Limb (tissue), 2 donors: ENCODE data around the gene NTMT2.
"Not testable (repeated sequence)": the region's sequence is repeated elsewhere in the genome, so short reads cannot be mapped to it uniquely, and the experiment has no call there.

Source experiments
- DNase-seq, 2 donors: peaks; one replicate each; pipeline ENCODE4 v3.0.0-alpha.2; 2016; ENCODE audit errors: extremely low spot score in 2 of 2

The NTMT2 gene

DNA sequence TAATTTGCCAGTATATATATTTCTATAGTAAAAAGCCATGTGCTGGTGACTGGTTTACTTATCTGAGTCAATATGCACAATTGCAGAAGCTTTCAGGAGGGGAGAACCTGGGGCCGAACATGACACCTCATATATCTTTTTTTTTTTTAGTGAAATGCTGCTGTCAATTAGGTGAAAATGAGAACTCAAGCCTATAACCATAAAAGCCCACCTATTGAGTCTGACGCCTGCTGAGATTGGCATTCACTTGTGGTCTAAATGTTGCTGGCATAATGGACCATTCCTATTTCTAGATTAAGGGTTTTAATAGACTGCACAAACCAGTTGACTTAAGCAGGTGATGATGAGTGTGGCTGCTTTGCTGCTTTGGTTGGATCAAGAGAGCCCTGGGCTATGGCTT, 10.8 kb downstream of the NTMT2 start:
- no peak for DNase-seq

DNA sequence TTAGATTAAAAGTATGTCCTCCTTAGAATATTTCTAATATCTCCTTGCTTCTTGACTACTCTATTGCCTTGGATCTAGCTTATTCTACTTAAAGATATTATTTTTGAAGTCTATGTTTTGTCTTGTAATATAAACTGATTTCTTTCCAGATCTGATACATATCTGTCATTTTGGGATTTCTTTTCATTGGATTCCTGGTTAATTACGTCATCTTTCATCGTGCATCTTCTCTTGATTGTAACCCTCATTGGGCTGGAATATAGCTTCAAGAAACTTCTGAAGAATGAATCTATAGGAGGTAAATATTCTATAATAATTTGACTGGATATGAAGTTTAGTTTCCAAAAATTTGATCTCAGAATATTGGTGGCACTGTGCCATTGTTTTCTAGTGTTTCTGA, 12.1 kb downstream of the NTMT2 start:
- no peak for DNase-seq

DNA sequence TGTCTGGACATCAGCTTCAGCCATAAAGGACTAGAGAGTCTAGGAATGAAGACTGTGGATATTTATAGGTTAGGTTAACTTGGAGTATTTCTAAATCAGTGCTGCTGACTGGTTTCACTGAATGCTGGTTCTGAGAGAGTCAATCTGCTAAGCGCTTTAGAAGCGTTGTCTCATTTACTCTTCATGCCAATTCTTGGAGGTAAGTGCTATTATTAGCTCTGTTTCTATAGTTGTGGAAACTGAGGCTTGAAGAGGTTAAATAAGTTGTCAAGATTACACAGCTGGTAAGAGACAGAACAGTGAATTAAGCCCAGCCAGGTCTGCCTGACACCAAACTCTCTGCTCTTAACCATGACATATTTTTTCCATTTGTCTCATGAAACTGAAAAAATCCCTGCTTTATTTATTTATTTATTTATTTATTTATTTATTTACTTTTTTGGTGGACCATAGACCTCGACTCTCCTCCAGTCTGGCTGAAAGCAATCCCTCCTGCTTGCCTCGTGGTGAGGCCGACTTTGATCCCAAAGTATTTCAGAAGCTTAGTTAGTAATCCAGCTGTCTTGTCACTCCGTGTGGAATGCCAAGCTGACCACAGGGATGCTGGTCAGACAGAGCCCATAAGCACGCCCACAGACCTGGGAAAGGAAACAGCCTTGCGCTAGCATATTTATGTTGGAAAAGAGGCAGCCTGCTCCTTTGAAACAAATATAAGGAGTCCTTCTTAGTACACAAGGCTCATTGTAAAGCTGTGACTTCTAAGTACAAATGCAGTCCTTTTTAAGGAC, 16.9 kb downstream of the NTMT2 start:
- peak; percentile 42 to 50 for DNase-seq

DNA sequence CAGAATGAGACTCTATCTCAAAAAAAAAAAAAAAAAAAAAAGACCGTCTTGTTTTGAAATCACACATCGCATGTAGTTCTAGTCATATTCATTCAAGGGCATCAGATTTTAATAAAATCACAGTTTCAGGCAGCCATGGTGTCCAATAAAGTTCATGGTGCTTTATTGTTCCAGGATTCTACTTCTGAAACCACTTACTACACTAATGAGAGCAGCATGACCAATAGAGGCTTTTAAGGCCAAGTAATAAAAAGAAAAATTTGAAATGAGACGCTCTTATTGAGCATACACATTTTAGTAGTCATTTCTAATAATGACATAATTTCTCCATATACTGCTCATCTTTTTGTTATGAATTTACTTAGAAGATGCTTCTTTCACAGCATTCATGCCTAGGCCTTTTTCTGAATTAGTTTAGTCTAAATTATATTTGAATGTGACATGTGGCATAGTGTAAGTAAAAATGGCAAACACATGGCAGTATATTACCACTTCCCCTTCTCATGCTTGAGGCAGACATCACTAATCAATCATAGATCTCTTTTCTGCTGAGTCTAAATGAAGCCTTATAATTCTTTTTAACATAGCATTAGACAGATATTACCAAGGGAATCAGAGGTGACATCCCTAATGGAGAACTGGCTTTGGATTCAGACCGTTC, 18.5 kb downstream of the NTMT2 start:
- peak in 1 of 2 donors; percentile 4 for DNase-seq

DNA sequence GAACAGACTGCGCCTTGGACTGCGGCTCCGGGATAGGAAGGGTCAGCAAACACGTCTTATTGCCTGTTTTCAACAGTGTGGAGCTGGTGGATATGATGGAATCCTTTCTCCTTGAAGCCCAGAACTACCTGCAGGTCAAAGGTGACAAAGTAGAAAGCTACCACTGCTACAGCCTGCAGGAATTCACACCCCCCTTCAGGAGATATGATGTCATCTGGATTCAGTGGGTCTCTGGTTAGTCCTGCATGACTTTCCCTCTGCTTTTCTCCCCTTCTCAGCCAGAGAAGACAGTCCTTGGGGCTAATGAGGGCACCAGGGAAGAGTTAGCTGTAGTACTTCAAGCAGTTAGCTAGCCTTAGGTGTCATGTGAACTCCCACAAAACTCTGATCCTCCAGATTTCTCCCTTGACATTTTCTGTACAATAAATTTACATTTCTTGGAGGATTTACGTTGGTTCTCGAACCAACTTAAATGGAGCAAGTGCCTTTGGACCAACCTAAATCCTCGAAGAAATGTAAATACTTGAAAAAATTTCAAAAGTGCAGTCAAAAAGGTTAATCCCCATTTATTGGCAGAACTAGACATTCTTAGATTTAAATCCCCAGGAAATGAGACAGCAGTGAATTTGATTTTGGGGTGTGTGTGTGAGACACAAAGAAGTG, 20.9 kb downstream of the NTMT2 start:
- no peak for DNase-seq

DNA sequence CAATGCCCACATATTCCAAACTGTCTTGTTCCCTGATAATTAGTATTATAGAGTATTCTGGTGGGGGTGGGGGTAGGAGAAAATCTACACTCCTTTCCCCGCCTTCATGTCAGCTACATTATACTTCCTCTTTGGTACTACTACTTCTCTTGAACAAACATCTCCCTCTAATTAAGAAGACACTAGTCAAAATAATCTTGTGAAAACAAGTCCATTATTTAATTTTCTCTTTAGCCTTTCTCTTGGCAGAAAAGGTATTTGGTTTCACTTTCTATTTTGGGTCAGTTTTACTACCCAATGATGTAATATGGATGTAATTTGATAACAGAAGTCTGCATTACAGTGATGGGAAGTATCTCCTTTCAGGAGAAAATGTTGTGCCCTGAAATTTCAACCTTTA, 22.5 kb downstream of the NTMT2 start:
- DNase-seq: no peak

DNA sequence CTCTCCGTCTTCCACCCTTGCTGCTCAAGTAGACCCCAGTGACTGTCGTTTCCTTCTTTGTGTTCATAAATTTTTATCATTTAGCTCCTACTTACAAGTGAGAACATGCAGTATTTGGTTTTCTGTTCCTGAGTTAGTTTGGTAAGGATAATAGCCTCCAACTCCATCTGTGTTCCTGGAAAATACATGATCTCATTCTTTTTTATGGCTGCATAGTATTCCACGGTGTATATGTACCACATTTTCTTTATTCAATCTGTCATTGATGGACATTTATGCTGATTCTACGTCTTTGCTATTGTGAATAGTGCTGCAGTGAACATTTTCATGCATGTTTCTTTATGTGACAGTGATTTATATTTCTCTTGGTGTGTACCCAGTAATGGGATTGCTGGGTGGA, 24.8 kb downstream of the NTMT2 start:
- DNase-seq: not testable (repeated sequence)

DNA sequence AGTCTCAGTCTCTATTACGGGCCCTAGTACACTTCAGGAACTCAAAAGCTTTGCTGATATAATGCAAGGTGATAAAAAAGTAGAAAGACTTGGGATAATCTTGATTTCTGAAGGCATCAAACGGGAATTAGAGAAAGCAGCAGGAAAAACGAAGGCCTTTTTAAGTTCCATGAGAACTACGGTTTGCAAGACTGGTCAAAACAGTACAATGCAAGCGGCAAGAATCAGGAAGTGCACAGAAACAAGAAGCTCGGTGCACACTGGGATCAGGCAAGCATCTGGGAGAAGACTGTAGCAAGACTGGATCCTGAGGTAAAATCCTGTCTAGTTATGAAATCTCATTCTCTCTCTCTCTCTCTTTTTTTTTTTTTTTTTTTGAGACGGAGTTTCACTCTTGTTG, 28.6 kb downstream of the NTMT2 start:
- DNase-seq: no peak

DNA sequence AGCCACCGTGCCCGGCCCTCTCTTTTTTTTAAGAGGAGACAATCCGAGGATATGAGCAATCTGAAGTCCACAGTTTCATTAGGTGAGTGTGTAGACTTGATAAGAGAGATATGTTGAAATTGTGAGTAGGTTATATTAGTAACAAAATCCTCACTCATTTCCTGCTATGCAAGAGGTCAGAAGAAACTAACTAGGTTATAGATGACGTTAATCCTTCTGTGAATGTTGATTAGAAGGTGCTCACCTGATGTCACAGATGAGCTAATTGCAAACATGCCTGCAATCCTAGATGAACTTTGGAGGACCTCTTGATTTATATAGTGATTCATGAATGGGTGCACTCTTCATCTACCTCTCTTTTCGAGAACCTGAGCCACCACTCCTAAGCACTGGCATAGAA, 29.3 kb downstream of the NTMT2 start:
- DNase-seq: no peak

DNA sequence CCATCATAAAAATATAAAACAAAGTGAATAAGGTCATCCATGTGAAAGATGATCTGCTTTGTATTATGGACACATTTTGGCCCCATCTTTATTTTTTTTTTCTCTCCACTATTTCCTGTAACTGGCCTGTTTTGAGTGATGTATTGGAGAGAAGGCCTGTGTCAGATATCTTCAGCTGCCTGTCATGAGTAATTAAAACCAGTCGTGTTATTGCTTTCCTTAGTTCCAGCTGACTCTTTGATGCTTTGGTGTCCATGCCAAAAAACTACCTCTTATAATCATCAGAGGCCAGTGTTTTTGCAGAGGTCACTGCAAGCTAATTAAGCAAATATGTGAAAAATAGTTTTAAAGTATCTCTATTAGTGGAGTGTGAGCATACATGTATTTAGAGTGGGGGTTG, 29.7 kb downstream of the NTMT2 start:
- no peak for DNase-seq

DNA sequence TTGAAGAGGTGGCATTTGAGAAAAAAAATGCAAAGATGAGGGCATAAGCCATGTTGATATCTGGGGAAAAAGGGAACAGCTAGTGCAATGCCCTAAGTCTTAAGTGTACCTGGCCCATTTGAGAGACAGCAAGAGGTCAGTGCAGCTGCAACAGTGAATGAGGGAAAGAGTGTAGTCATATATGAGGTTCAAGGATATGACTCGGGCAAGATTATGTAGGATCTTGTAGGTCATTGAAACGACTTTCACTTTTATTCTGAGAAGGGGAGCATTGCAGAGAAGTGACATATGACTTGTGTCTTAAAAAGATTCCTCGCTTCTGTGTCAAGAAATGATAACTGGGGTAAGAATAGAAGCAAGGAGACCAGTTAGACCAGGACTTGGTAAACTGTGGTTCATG, 31.0 kb downstream of the NTMT2 start:
- DNase-seq: no peak

DNA sequence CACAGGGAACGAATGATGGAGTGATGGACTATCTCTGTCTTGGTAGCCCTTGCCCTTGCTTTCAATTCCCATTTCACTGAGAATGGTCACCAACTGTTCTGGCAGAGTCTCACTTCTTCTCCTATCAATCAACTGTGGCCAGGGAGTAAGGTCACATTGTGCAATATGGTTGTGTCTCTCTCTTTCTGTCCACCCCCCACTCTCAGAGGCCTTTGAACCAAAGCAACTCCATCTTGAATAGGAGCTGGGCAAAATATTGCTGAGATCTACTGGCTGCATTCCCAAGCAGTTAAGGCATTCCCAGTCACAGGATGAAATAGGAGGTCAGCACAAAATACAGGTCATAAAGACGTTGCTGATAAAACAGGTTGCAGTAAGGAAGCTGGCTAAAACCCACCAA, 36.7 kb downstream of the NTMT2 start:
- DNase-seq: no peak

DNA sequence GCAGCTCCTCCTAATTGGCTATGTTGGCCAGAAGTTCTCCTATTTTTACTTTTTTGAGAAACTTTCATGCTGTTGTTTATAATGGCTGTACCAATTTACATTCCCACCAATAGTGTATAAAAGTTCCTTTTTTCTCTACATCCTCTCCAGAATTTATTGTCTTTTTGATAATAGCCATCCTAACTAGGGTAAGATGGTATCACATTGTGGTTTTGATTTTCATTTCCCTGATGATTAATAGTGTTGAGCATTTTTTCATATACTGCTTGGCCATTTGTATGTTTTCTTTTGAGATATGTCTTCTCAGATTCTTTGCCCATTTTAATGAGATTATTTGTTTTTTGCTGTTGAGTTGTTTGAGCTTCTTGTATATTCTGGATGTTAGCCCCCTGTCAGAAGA, 46.8 kb downstream of the NTMT2 start:
- no peak for DNase-seq

DNA sequence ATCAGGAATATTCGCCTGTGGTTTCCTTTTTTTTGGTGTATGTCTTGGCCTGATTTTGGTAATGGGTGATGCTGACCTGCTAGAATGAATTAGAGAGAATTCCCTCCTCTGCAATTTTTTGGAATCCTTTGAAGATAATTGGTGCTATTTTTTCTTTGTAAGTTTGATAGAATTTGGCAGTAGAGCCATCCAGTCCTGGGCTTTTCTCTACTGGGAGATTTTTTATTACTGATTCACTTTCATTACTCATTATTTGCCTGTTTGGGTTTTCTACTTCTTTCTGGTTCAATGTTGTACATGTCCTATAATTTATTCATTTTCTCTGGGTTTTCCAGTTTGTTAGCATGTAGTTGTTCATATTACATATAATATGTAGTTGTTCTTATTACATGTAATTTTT, 48.7 kb downstream of the NTMT2 start:
- no peak for DNase-seq

DNA sequence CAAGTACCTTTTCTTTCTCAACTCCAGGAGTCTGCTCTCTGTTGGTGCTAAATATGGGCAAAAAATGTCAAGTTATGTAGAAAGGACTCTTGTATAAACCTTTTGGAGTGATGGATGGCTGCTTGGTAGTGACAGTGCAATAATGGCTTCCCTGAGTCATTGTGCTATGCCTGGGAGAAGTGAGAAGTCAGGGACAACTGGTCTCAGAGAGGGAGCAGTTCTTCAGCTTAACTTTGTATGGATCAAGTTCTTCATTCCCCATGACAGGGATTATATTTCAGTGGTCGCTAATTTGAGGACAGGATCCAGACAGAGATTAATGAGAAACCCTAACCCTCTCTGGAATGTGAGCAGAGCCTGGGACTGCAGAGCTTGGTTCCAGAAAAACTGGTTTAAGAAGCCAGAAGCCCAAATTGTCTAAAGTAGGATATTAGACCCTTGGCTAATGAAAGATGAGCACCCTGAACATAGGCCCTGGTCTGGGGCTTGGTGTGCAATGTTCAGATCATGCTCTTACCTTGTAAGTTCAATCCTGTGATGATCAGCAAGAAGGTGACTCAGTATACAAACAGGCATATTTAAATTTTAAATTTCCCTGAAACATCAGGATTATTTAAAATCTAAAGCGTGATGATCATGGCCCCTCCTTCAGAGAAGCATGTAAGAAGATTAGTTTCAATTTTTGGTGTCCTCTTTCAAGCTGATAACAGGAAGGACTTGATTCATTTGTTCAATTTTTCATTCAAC, 50.9 kb downstream of the NTMT2 start:
- DNase-seq: no peak

DNA sequence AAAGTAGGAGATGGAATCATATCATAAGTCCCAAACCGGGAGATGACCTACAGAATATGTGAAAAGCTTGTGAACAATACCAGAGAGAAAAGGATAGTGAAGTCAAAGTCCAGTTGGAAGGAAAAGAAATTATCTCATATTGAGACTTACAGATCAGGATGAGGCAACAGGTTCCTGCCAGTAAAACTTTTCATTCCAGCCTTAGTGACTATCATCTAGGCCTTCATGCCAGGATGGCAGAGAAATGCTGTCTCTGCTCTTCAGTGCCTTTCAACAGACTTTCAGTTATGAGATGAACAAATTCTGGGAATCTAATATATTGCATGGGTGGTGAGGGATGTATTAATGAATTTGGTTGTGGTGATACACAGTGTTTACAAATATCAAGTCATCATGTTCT, 52.3 kb downstream of the NTMT2 start:
- DNase-seq: no peak

DNA sequence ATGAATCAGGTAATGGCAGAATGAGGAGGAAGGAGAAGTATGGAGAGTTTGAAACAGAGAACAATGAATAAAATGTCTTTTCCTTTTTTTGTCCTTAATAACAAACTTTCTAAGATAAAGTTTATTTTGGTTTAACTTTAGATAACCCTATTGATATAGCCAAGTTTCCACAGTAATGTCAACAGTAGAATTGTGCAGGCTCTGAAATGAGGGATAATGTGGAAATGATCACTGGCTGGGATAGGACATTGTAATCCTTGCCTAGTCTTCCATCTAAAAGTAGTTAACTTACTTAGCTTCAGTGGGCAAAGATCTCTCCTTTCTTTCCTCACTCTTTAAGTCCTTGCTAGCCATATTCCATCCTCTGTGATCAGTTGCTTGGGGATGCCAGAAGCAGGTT, 52.8 kb downstream of the NTMT2 start:
- DNase-seq: no peak

DNA sequence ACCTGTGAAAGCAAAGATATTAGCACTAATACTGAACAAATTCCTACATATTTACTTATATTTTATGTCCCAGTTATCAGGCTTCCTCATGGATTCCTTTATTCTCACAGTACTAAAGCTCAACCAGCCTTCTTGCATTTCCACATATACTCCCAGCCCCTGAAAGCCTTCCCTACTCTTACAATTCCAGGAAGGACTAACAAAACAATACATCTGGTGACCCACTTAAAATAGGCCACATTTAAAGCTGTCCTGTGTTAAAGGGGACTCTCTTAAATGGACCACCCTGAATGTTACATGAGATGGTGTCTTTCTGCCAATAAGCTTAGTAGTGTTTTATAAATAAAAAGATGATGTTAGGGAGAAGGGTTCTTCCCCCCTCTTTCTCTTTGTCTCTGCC, 54.4 kb downstream of the NTMT2 start:
- DNase-seq: no peak

DNA sequence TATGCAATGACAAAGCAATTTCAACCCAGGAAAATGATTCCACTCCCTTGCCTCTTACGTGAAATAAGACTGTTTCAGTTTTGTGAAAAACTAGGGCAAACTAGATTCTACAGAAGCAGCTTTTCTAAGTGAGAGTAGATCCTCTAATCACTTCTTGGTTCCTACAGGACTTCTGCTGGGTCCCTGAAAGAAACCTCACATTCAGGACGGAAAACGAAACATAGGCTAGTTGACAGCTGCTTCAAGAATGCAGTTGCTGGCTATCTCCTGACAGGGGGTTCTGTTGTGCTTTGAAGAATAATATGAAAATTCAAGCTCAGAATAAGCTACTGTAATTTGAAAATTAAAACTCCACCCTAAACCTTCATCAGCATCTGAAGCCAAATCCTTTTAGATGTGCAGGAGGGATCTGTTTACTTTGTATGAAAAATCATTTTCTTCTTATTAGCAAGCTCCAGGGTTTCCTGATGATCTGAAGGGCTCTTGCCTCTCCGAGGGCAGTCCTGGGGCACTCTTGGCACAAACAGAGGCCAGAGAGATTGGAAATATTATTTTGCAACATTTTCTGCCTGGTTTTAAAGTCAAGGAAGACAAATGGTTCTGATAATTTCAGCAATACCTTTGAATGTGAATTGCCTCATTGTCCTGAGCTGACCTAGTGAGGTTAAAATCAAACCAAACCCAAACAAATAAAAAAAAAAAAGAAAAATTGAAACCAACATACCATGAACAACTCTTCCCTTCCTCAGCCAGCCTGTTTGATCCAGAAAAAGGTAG, 55.0 kb downstream of the NTMT2 start:
- DNase-seq: peak in 1 of 2 donors; percentile 42

DNA sequence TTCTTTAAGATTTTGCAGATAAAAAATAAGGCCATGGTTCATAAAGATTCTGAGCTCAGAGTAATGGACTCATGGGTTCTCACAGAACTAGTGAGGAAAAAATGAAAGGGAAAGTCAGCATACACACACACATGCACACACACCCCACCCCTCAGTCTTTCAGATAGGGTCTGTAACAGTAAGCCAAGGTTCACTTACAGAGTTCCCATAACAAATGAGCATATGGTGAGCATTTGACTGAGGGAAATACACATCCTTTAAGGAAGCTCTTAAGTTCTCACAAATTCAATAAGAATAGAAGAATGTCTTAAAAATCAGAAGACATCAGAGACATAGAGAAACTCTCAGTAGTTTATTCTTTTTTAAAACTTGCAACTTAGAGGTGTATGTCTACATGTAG, 57.9 kb downstream of the NTMT2 start:
- DNase-seq: no peak

DNA sequence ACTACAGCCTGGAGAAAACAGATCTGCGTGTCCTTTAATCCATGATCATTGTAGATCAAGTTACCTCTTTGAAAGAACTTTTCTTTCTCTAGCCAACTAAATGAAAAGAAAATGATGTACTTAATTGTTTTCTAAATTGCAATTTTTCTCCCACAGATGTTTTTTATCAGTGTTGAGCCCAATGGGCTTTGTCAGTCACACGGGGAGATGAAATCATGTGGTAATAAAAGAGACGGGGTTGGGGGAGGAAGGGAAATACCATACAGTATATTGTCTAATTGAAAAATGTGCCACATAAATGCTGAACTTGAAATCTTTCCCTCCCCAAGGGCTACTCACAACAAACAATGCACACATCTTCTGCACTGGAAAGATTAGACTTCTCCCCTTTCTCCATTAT, 58.4 kb downstream of the NTMT2 start:
- no peak for DNase-seq
